Left lung (tissue), 10 donors: ENCODE data around the gene XYLT2. TPM values are rescaled to one million over a fixed set of nuclear protein-coding genes. Genes with fewer than 3 reads are reported as not detected.

Source experiments
- ATAC-seq: fragments of 200-7000 bp; cut with Tn5 transposase; one replicate; pipeline ENCODE4 v1.9.1; 2020; ENCODE audit warnings: moderate library complexity
- DNase-seq, 4 donors: peaks; one replicate each; pipeline ENCODE4 v3.0.0-alpha.2; 2013 to 2020
- H3K27ac ChIP-seq, 2 donors: fragments of 200-600 bp; sonication (generic) in 1 of 2; one replicate each; pipeline versions ENCODE4 v1.5.0 to v1.8.0; 2020 to 2021
- H3K27me3 ChIP-seq, 2 donors: fragments of 200-600 bp; sonication (generic) in 1 of 2; one replicate each; pipeline versions ENCODE4 v1.5.0 to v1.8.0; 2020 to 2021
- H3K36me3 ChIP-seq, 2 donors: fragments of 200-600 bp; sonication (generic) in 1 of 2; one replicate each; pipeline versions ENCODE4 v1.5.0 to v1.8.0; 2020 to 2021
- H3K4me1 ChIP-seq, 2 donors: fragments of 200-600 bp; one replicate each; pipeline ENCODE4 v1.8.0; 2021
- H3K4me3 ChIP-seq, 2 donors: fragments of 200-600 bp; sonication (generic) in 1 of 2; one replicate each; pipeline versions ENCODE4 v1.5.0 to v1.8.0; 2020 to 2021; ENCODE audit warnings: mild to moderate bottlenecking in 1 of 2
- H3K9me3 ChIP-seq, 2 donors: fragments of 200-600 bp; sonication (generic) in 1 of 2; one replicate each; pipeline versions ENCODE4 v1.5.0 to v1.8.0; 2020 to 2021
- intact Hi-C, 2 donors: fragments of 100-400 bp; cut with DNase I; formaldehyde crosslinking; loops; one replicate each; pipeline versions ENCODE4 v1.11.2 to v1.14.2; 2022
- polyA plus RNA-seq, 6 donors: library from polyadenylated mRNA; unstranded; fragments of 120-200 nt; gene quantifications; one replicate each; pipeline ENCODE4 v1.2.1, GENCODE V29; 2013; ENCODE audit not compliant: insufficient read length in 6 of 6
- total RNA-seq, 2 donors: library from RNA; stranded (reverse); fragmentation: NEBNext Ultra II Directional; extraction: Animal tissue kit (Norgen Biotek cat#: 25700); gene quantifications; one replicate each; pipeline ENCODE4 v1.2.1, GENCODE V29; 2021
- TF ChIP-seq, protein P1 (sequence below), 2 donors: fragments of 200-600 bp; sonication (generic) in 1 of 2; IDR thresholded peaks; one replicate each; pipeline versions ENCODE4 v1.5.0 to v1.8.0; 2021; ENCODE audit warnings: antibody characterized with exemption in 2 of 2
- donor health status: DM: no; HTN: yes; CAD: no.
- donor health status: DM: no; HTN: no; CAD: no.

Gene XYLT2
- total and polyA plus RNA-seq, 8 donors: 18.6 to 25.0 (median 21.4) TPM

DNA sequence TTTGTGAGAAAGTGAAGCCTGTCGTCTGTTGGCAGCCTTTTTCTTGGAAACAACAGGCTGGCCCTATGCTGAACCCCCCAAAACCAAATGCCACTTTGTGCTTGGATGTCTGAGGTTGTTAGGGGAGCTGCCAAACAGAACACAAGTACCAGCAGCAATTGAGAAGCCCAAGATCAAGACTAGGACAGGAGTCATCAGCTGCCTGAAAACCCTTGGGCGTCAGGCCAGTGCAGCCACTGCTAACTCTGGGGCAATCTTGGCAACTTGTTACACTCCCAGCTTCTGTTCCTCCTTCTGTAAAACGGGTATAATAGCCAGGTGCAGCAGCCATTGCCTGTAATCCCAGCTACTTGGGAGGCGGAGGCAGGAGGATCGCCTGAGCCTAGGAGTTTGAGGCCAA is 60.7 kb downstream of the XYLT2 start:
- TF ChIP-seq, protein P1, sequence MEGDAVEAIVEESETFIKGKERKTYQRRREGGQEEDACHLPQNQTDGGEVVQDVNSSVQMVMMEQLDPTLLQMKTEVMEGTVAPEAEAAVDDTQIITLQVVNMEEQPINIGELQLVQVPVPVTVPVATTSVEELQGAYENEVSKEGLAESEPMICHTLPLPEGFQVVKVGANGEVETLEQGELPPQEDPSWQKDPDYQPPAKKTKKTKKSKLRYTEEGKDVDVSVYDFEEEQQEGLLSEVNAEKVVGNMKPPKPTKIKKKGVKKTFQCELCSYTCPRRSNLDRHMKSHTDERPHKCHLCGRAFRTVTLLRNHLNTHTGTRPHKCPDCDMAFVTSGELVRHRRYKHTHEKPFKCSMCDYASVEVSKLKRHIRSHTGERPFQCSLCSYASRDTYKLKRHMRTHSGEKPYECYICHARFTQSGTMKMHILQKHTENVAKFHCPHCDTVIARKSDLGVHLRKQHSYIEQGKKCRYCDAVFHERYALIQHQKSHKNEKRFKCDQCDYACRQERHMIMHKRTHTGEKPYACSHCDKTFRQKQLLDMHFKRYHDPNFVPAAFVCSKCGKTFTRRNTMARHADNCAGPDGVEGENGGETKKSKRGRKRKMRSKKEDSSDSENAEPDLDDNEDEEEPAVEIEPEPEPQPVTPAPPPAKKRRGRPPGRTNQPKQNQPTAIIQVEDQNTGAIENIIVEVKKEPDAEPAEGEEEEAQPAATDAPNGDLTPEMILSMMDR (IDR thresholded peaks at IDR 0.05): no peak

DNA sequence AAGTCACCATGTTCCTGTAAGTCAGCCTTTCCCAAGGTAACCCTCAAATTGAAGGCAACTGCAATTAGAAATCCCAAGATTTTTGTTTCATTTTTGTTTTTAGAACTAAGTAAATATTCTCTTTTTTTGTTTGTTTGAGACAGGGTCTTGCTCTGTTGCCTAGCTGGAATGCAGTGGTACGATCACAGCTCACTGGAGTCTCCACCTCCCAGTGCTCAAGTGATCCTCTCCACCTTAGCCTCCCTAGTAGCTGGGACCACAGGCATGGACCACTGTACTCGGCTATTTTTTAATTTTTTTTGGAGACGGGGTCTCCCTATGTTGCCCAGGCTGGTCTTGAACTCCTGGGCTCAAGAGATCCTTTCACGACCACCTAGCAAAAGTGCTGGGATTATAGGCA is 62.0 kb downstream of the XYLT2 start:
- no peaks in the 10 kb centered on the region for H3K27me3 ChIP-seq
- no peak for DNase-seq
- H3K4me3 ChIP-seq: no peak overlapping the region
- no peaks in the 10 kb centered on the region for H3K36me3 ChIP-seq
- intact Hi-C loops: no loop called here
- TF ChIP-seq, protein P1 (IDR thresholded peaks at IDR 0.05): no peak
- no peak overlapping the region for H3K27ac ChIP-seq
- H3K4me1 ChIP-seq: no peaks in the 10 kb centered on the region
- no peak for ATAC-seq
- no peaks in the 10 kb centered on the region for H3K9me3 ChIP-seq

More for the DNA sequence above, 60.7 kb downstream of the XYLT2 start:
- Histone ChIP-seq H3K4me1 (no peaks in the 10 kb centered on the region), H3K27ac (no peak overlapping the region), H3K27me3 (no peaks in the 10 kb centered on the region), H3K36me3 (no peaks in the 10 kb centered on the region), H3K9me3 (no peaks in the 10 kb centered on the region), H3K4me3 (no peak overlapping the region)
- ATAC-seq (no peak), DNase-seq (no peak)
- intact Hi-C loops: no loop called here

Other genes with a start within 250 kb of the XYLT2 start
- 10 to 100 TPM in 1 of 2 donors, 1 to 10 TPM in 1; 8.4 to 10.2 TPM for gene SAMD14, start 216.0 kb upstream of the XYLT2 start, total RNA-seq
- gene SAMD14, start 216.0 kb upstream of the XYLT2 start, polyA plus RNA-seq: 10 to 100 TPM; 14.9 to 21.6 (median 16.6) TPM
- 10 to 100 TPM; 67.4 to 86.6 TPM for gene PPP1R9B, start 195.4 kb upstream of the XYLT2 start, total RNA-seq
- 10 to 100 TPM; 53.4 to 68.9 (median 61.5) TPM for gene PPP1R9B, start 195.4 kb upstream of the XYLT2 start, polyA plus RNA-seq
- gene SGCA, start 180.1 kb upstream of the XYLT2 start, total RNA-seq: 10 to 100 TPM in 1 of 2 donors, 1 to 10 TPM in 1; 8.3 to 18.5 TPM
- gene SGCA, start 180.1 kb upstream of the XYLT2 start, polyA plus RNA-seq: 1 to 10 TPM; 3.2 to 7.5 (median 4.8) TPM
- gene COL1A1, start 144.5 kb upstream of the XYLT2 start, total RNA-seq: 1,000 to 10,000 TPM in 1 of 2 donors, 100 to 1,000 TPM in 1; 867 to 4,830 TPM
- gene COL1A1, start 144.5 kb upstream of the XYLT2 start, polyA plus RNA-seq: 100 to 1,000 TPM; 421 to 948 (median 622) TPM
- 10 to 100 TPM in 1 of 2 donors, 1 to 10 TPM in 1; 4.4 to 10.7 TPM for gene TMEM92, start 71.7 kb upstream of the XYLT2 start, total RNA-seq
- gene TMEM92, start 71.7 kb upstream of the XYLT2 start, polyA plus RNA-seq: 1 to 10 TPM; 4.4 to 6.8 (median 6.4) TPM
- 10 to 100 TPM; 52.5 to 53.8 TPM for gene MRPL27, start 27.1 kb downstream of the XYLT2 start, total RNA-seq
- 10 to 100 TPM; 53.9 to 60.1 (median 56.4) TPM for gene MRPL27, start 27.1 kb downstream of the XYLT2 start, polyA plus RNA-seq
- 1 to 10 TPM; 2.6 to 3.8 TPM for gene EME1, start 27.1 kb downstream of the XYLT2 start, total RNA-seq
- 10 to 100 TPM in 4 of 6 donors, 1 to 10 TPM in 2; 7.9 to 12.7 (median 11.4) TPM for gene EME1, start 27.1 kb downstream of the XYLT2 start, polyA plus RNA-seq
- 100 to 1,000 TPM; 102 to 151 TPM for gene LRRC59, start 51.4 kb downstream of the XYLT2 start, total RNA-seq
- gene LRRC59, start 51.4 kb downstream of the XYLT2 start, polyA plus RNA-seq: 10 to 100 TPM; 43.6 to 65.5 (median 49.2) TPM
- gene ACSF2, start 80.1 kb downstream of the XYLT2 start, total RNA-seq: 100 to 1,000 TPM in 1 of 2 donors, 10 to 100 TPM in 1; 60.9 to 148 TPM
- 100 to 1,000 TPM; 106 to 146 (median 124) TPM for gene ACSF2, start 80.1 kb downstream of the XYLT2 start, polyA plus RNA-seq
- under 1 TPM; 0.17 to 0.21 TPM for gene CHAD, start 122.8 kb downstream of the XYLT2 start, total RNA-seq
- gene CHAD, start 122.8 kb downstream of the XYLT2 start, polyA plus RNA-seq: 1 to 10 TPM; 3.9 to 9.8 (median 5.5) TPM
- gene RSAD1, start 132.7 kb downstream of the XYLT2 start, total RNA-seq: 10 to 100 TPM; 28.5 to 34.8 TPM
- gene RSAD1, start 132.7 kb downstream of the XYLT2 start, polyA plus RNA-seq: 10 to 100 TPM; 40.6 to 61.5 (median 48.0) TPM
- 1 to 10 TPM; 1.4 to 2.7 TPM for gene MYCBPAP, start 162.3 kb downstream of the XYLT2 start, total RNA-seq
- 1 to 10 TPM; 5.1 to 9.1 (median 6.1) TPM for gene MYCBPAP, start 162.3 kb downstream of the XYLT2 start, polyA plus RNA-seq
- gene EPN3, start 186.6 kb downstream of the XYLT2 start, total RNA-seq: 1 to 10 TPM in 1 of 2 donors, under 1 TPM in 1; 0.55 to 6.4 TPM
- gene EPN3, start 186.6 kb downstream of the XYLT2 start, polyA plus RNA-seq: 1 to 10 TPM; 3.2 to 5.6 (median 4.3) TPM
- 10 to 100 TPM; 37.6 to 57.2 TPM for gene SPATA20, start 201.0 kb downstream of the XYLT2 start, total RNA-seq
- gene SPATA20, start 201.0 kb downstream of the XYLT2 start, polyA plus RNA-seq: 10 to 100 TPM; 41.1 to 60.5 (median 47.7) TPM
- 1 to 10 TPM in 1 of 2 donors, under 1 TPM in 1; 0.50 to 4.3 TPM for gene CACNA1G, start 214.6 kb downstream of the XYLT2 start, total RNA-seq
- gene CACNA1G, start 214.6 kb downstream of the XYLT2 start, polyA plus RNA-seq: 10 to 100 TPM; 16.6 to 38.2 (median 21.7) TPM